Breast epithelium (tissue), 3 donors: ENCODE data around the gene STARD10.

Experiments used
- POLR2A ChIP-seq: fragments of 450-650 bp; IDR thresholded peaks from one replicate; pipeline ENCODE4 v1.6.1; 2016; ENCODE audit warnings: antibody characterized with exemption, mild to moderate bottlenecking, moderate library complexity
- TF ChIP-seq, protein P1 (sequence below), 3 donors: fragments of 450-650 bp; IDR thresholded peaks; one replicate each; pipeline ENCODE4 v1.5.1; 2016 to 2017; ENCODE audit warnings: antibody characterized with exemption in 3 of 3, mild to moderate bottlenecking in 3 of 3, moderate library complexity in 3 of 3

GRCh38 chr11:72832301-72833082, 38.6 kb upstream of the STARD10 start:
- TF ChIP-seq, protein P1, sequence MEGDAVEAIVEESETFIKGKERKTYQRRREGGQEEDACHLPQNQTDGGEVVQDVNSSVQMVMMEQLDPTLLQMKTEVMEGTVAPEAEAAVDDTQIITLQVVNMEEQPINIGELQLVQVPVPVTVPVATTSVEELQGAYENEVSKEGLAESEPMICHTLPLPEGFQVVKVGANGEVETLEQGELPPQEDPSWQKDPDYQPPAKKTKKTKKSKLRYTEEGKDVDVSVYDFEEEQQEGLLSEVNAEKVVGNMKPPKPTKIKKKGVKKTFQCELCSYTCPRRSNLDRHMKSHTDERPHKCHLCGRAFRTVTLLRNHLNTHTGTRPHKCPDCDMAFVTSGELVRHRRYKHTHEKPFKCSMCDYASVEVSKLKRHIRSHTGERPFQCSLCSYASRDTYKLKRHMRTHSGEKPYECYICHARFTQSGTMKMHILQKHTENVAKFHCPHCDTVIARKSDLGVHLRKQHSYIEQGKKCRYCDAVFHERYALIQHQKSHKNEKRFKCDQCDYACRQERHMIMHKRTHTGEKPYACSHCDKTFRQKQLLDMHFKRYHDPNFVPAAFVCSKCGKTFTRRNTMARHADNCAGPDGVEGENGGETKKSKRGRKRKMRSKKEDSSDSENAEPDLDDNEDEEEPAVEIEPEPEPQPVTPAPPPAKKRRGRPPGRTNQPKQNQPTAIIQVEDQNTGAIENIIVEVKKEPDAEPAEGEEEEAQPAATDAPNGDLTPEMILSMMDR (IDR thresholded peaks at IDR 0.05), result no peak
- TF ChIP-seq POLR2A, result no peak
